ENCODE results near the gene TEAD1. TPM values are rescaled to one million over a fixed set of nuclear protein-coding genes. Genes with fewer than 3 reads are reported as not detected.

Gene TEAD1
- polyA plus RNA-seq, 1 donor from 2014 or later = 12.2 TPM

DNA sequence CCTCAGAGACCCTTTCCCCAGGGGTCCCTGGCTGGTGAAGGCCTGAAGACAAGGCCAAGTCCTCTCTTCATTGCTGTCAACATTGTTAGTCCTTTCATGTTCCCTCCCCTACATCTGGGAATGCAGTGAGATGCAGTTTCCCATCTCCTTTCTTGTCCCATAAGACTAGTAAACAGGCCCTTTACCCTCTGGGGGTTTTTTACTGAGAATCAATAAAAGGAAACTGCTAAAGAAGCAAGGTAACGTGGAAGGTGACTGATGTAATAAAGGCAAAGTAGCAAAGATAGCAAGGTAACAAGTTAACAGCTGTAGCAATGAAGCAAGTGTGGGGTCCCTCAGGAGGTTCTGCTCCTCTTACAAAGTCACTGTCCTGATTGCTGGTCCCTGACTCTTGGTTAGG lies 37.3 kb downstream of the TEAD1 start:
- Histone ChIP-seq H2AFZ (ENCODE audit: low read depth, low read length) (no peak overlapping the region), H3K4me3 (ENCODE audit: low read length) (no peak overlapping the region), H3F3A (ENCODE audit: insufficient read depth, low read length, poor library complexity, severe bottlenecking) (no peaks in the 10 kb centered on the region), H3K27ac (ENCODE audit: low read length) (no peak overlapping the region), H3K9me3 (ENCODE audit: low read length) (no peaks in the 10 kb centered on the region), H3K4me2 (ENCODE audit: low read length) (no peak overlapping the region), H3K9ac (ENCODE audit: low read length) (no peak overlapping the region), H3K9me2 (ENCODE audit: insufficient read depth, low read length) (no peaks in the 10 kb centered on the region), H3K79me2 (replicated peaks; ENCODE audit: insufficient read depth, low read length) (peaks cover 26% of the 10 kb centered on the region), H3K36me3 (ENCODE audit: insufficient read depth, low read length) (no peaks in the 10 kb centered on the region), H4K20me1 (ENCODE audit: insufficient read depth) (no peaks in the 10 kb centered on the region), H3K27me3 (ENCODE audit: insufficient read depth, low read depth, low read length) (no peaks in the 10 kb centered on the region)
- TF ChIP-seq, protein P1, sequence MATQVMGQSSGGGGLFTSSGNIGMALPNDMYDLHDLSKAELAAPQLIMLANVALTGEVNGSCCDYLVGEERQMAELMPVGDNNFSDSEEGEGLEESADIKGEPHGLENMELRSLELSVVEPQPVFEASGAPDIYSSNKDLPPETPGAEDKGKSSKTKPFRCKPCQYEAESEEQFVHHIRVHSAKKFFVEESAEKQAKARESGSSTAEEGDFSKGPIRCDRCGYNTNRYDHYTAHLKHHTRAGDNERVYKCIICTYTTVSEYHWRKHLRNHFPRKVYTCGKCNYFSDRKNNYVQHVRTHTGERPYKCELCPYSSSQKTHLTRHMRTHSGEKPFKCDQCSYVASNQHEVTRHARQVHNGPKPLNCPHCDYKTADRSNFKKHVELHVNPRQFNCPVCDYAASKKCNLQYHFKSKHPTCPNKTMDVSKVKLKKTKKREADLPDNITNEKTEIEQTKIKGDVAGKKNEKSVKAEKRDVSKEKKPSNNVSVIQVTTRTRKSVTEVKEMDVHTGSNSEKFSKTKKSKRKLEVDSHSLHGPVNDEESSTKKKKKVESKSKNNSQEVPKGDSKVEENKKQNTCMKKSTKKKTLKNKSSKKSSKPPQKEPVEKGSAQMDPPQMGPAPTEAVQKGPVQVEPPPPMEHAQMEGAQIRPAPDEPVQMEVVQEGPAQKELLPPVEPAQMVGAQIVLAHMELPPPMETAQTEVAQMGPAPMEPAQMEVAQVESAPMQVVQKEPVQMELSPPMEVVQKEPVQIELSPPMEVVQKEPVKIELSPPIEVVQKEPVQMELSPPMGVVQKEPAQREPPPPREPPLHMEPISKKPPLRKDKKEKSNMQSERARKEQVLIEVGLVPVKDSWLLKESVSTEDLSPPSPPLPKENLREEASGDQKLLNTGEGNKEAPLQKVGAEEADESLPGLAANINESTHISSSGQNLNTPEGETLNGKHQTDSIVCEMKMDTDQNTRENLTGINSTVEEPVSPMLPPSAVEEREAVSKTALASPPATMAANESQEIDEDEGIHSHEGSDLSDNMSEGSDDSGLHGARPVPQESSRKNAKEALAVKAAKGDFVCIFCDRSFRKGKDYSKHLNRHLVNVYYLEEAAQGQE (IDR thresholded peaks at IDR 0.05; ENCODE audit: borderline replicate concordance) = no peak
- TF ChIP-seq EP300 (conservative IDR thresholded peaks at IDR 0.05; ENCODE audit: poor library complexity, severe bottlenecking) = no peak
- TF ChIP-seq TAF1 (IDR thresholded peaks at IDR 0.05; ENCODE audit: low read depth) = no peak
- TF ChIP-seq EZH2 (IDR thresholded peaks at IDR 0.05; ENCODE audit: borderline replicate concordance, insufficient read depth, low read length, poor library complexity, severe bottlenecking) = no peak
- no peak for TF ChIP-seq RAD21 (conservative IDR thresholded peaks at IDR 0.05)
- TF ChIP-seq, protein P2, sequence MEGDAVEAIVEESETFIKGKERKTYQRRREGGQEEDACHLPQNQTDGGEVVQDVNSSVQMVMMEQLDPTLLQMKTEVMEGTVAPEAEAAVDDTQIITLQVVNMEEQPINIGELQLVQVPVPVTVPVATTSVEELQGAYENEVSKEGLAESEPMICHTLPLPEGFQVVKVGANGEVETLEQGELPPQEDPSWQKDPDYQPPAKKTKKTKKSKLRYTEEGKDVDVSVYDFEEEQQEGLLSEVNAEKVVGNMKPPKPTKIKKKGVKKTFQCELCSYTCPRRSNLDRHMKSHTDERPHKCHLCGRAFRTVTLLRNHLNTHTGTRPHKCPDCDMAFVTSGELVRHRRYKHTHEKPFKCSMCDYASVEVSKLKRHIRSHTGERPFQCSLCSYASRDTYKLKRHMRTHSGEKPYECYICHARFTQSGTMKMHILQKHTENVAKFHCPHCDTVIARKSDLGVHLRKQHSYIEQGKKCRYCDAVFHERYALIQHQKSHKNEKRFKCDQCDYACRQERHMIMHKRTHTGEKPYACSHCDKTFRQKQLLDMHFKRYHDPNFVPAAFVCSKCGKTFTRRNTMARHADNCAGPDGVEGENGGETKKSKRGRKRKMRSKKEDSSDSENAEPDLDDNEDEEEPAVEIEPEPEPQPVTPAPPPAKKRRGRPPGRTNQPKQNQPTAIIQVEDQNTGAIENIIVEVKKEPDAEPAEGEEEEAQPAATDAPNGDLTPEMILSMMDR (IDR thresholded peaks at IDR 0.05; ENCODE audit: poor library complexity, severe bottlenecking) = no peak
- TF ChIP-seq POLR2AphosphoS5 (IDR thresholded peaks at IDR 0.05) = no peak
- TF ChIP-seq MXI1 (conservative IDR thresholded peaks at IDR 0.05; ENCODE audit: poor library complexity, severe bottlenecking) = no peak
- TF ChIP-seq SMC3 (conservative IDR thresholded peaks at IDR 0.05; ENCODE audit: poor library complexity) = no peak

DNA sequence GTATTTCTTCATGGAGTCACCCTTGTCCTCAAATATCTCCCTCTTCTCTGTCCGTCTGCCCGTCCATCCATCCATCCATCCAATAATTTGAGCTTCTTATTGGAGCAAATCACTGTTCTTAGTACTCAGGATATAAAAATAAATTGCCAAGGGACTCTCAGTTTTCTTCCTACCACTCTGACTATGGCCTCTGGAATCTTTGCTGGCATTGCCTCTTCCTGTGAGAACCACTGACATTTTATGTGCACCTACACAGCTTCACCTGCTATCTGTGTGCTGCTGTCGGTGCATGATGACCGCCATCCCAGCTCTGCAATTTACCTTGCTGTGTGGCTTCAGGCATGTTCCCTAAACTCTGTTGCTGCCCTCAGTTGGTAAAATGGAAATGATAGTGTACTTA lies 37.9 kb downstream of the TEAD1 start:
- no peaks in the 10 kb centered on the region for H3K9me3 ChIP-seq (ENCODE audit: low read length)
- peaks cover 25% of the 10 kb centered on the region for H3K79me2 ChIP-seq (replicated peaks; ENCODE audit: insufficient read depth, low read length)
- no peaks in the 10 kb centered on the region for H3K27me3 ChIP-seq (ENCODE audit: insufficient read depth, low read depth, low read length)
- TF ChIP-seq, protein P1 (IDR thresholded peaks at IDR 0.05; ENCODE audit: borderline replicate concordance) = no peak
- TF ChIP-seq EP300 (conservative IDR thresholded peaks at IDR 0.05; ENCODE audit: poor library complexity, severe bottlenecking) (no peak), SMC3 (conservative IDR thresholded peaks at IDR 0.05; ENCODE audit: poor library complexity) (no peak)
- TF ChIP-seq, protein P2 (IDR thresholded peaks at IDR 0.05; ENCODE audit: poor library complexity, severe bottlenecking) = no peak
- no peak overlapping the region for H3K27ac ChIP-seq (ENCODE audit: low read length)
- no peak overlapping the region for H3K4me2 ChIP-seq (ENCODE audit: low read length)
- no peaks in the 10 kb centered on the region for H3K36me3 ChIP-seq (ENCODE audit: insufficient read depth, low read length)
- no peak overlapping the region for H3K9ac ChIP-seq (ENCODE audit: low read length)
- H4K20me1 ChIP-seq (ENCODE audit: insufficient read depth) = no peaks in the 10 kb centered on the region
- H2AFZ ChIP-seq (ENCODE audit: low read depth, low read length) = no peak overlapping the region
- H3K4me3 ChIP-seq (ENCODE audit: low read length) = no peak overlapping the region
- no peaks in the 10 kb centered on the region for H3K9me2 ChIP-seq (ENCODE audit: insufficient read depth, low read length)
- no peaks in the 10 kb centered on the region for H3F3A ChIP-seq (ENCODE audit: insufficient read depth, low read length, poor library complexity, severe bottlenecking)

Measured in neural cell (in vitro differentiated cells).